HepG2 (cell line): ENCODE results near the gene IL24. TPM values are rescaled to one million over a fixed set of nuclear protein-coding genes. Genes with fewer than 3 reads are reported as not detected.

Source experiments
- ATAC-seq: fragments of 200-7000 bp; cut with Tn5 transposase; 3 replicates; pipeline ENCODE4 v1.9.1; 2020; ENCODE audit warnings: mild to moderate bottlenecking, moderate library complexity
- BruUV-seq: library from RNA; stranded (reverse); fragments of 400-500 nt; replicated peaks from 2 replicates; lab custom pipeline; 2021; lab: Mats Ljungman, UMichigan
- CTCF ChIA-PET: fragments of 300-600 bp; formaldehyde crosslinking; extraction: SDS; loops from one replicate; lab custom pipeline; 2021; ENCODE audit warnings: low total read pairs, inconsistent platforms, low intra/inter-chr PET ratio; lab: Yijun Ruan, JAX
- POLR2A ChIA-PET: fragments of 350-600 bp; sonication (Branson Sonifier 250); formaldehyde crosslinking; loops from one replicate; lab custom pipeline; 2020; ENCODE audit warnings: antibody characterized with exemption, inconsistent platforms; lab: Yijun Ruan, JAX
- DNase-seq: peaks from one replicate; pipeline ENCODE4 v3.0.0-alpha.2; 2015; ENCODE audit warnings: low spot score
- FAIRE-seq: peaks from 3 replicates; lab custom pipeline; 2011; peaks lifted over from hg19 to GRCh38; lab: Jason Lieb, UNC
- H2AFZ ChIP-seq: one replicate; pipeline ENCODE4 v1.6.1; 2011; ENCODE audit warnings: low read length, inconsistent platforms
- H3K27ac ChIP-seq: fragments of 300-600 bp; 3 replicates; pipeline ENCODE4 v1.8.0; 2011; ENCODE audit warnings: mixed run types, mild to moderate bottlenecking, mixed read lengths, low read length, inconsistent platforms; ENCODE audit not compliant: insufficient read depth; ENCODE audit errors: extremely low read length
- H3K27me3 ChIP-seq, 2 experiments: fragments of 200-600 bp in 1 of 2; 2 replicates in 1 of 2; 3 replicates in 1 of 2; pipeline versions ENCODE4 v1.6.0 to v1.8.0; 2011; ENCODE audit warnings: low read length in 2 of 2, mild to moderate bottlenecking in 2 of 2, moderate library complexity in 2 of 2, inconsistent platforms in 1 of 2; ENCODE audit not compliant: insufficient read depth in 2 of 2, control insufficient read depth in 1 of 2
- H3K36me3 ChIP-seq, 2 experiments: fragments of 200-600 bp in 1 of 2; replicated peaks in 1 of 2; 2 replicates in 1 of 2; 3 replicates in 1 of 2; pipeline versions ENCODE4 v1.5.1 to v1.8.0; 2011; ENCODE audit warnings: low read length in 2 of 2, inconsistent platforms in 1 of 2; ENCODE audit not compliant: insufficient read depth in 2 of 2, control insufficient read depth in 1 of 2
- H3K4me1 ChIP-seq: 2 replicates; pipeline ENCODE4 v1.5.1; 2012; ENCODE audit warnings: low read length, inconsistent platforms; ENCODE audit not compliant: insufficient read depth
- H3K4me2 ChIP-seq: 2 replicates; pipeline ENCODE4 v1.6.0; 2011; ENCODE audit warnings: low read depth, low read length, inconsistent platforms
- H3K4me3 ChIP-seq, 3 experiments: fragments of 200-600 bp in 1 of 3; sonication (generic), shearing (Covaris generic) in 1 of 3; replicated peaks in 1 of 3; 2 replicates each; pipeline ENCODE4 v1.5.1; 2011 to 2016; ENCODE audit warnings: low read length in 3 of 3, inconsistent platforms in 2 of 3, low read depth in 2 of 3, mild to moderate bottlenecking in 2 of 3, control low read depth in 1 of 3, mixed read lengths in 1 of 3; ENCODE audit not compliant: insufficient read depth in 1 of 3
- H3K79me2 ChIP-seq: one replicate; pipeline ENCODE4 v1.6.1; 2011; ENCODE audit warnings: low read length, inconsistent platforms; ENCODE audit not compliant: insufficient read depth
- H3K9ac ChIP-seq: 2 replicates; pipeline ENCODE4 v1.6.0; 2011; ENCODE audit warnings: mild to moderate bottlenecking, low read depth, low read length, inconsistent platforms; ENCODE audit not compliant: insufficient read depth
- H3K9me3 ChIP-seq: 2 replicates; pipeline ENCODE4 v1.5.1; 2012; ENCODE audit warnings: mild to moderate bottlenecking, low read length
- H4K20me1 ChIP-seq: 2 replicates; pipeline ENCODE4 v1.6.0; 2011; ENCODE audit warnings: inconsistent platforms, mild to moderate bottlenecking, low read length, moderate library complexity; ENCODE audit not compliant: insufficient read depth
- CHD2 ChIP-seq: IDR thresholded peaks from 2 replicates; pipeline ENCODE4 v1.6.1; 2011; ENCODE audit warnings: low read depth, low read length, improper control_type of control experiment
- CREB3 ChIP-seq: sonication (generic); formaldehyde crosslinking; IDR thresholded peaks from 2 replicates; pipeline ENCODE4 v1.5.0; 2020; ENCODE audit warnings: missing genetic modification reagents
- HNRNPH1 ChIP-seq: fragments of 200-400 bp; formaldehyde crosslinking; optimal IDR thresholded peaks from 2 replicates; pipeline ENCODE3; 2017; ENCODE audit warnings: mild to moderate bottlenecking, low read depth, low read length
- HNRNPUL1 ChIP-seq: fragments of 200-400 bp; formaldehyde crosslinking; IDR thresholded peaks from 2 replicates; pipeline ENCODE4 v1.6.1; 2017; ENCODE audit warnings: low read depth, mild to moderate bottlenecking, low read length, moderate library complexity
- POLR2G ChIP-seq: fragments of 200-400 bp; formaldehyde crosslinking; IDR thresholded peaks from 2 replicates; pipeline ENCODE4 v1.6.1; 2018; ENCODE audit warnings: mild to moderate bottlenecking, low read depth, low read length, moderate library complexity
- SNRNP70 ChIP-seq: fragments of 200-400 bp; formaldehyde crosslinking; IDR thresholded peaks from 2 replicates; pipeline ENCODE4 v1.6.1; 2017; ENCODE audit warnings: mild to moderate bottlenecking, low read depth, low read length, moderate library complexity
- ZNF232 ChIP-seq: sonication (generic); formaldehyde crosslinking; IDR thresholded peaks from 2 replicates; pipeline ENCODE4 v1.4.0; 2020; ENCODE audit warnings: missing genetic modification reagents, borderline replicate concordance
- ZNF530 ChIP-seq: sonication (generic); formaldehyde crosslinking; IDR thresholded peaks from 2 replicates; pipeline ENCODE4 v1.5.0; 2020; ENCODE audit warnings: low read depth, mild to moderate bottlenecking, missing genetic modification reagents
- ZNF724P ChIP-seq: sonication (generic); formaldehyde crosslinking; IDR thresholded peaks from 2 replicates; pipeline ENCODE4 v1.8.0; 2022; ENCODE audit warnings: missing genetic modification reagents, borderline replicate concordance
- ZNF773 ChIP-seq: sonication (generic); formaldehyde crosslinking; IDR thresholded peaks from 2 replicates; pipeline ENCODE4 v1.4.0; 2020; ENCODE audit warnings: missing genetic modification reagents, borderline replicate concordance
- WGBS: methylation state at CpG from one replicate; pipeline ENCODE4 v1.1.6; 2017; ENCODE audit warnings: low lambda C conversion rate; 5-methylcytosine and 5-hydroxymethylcytosine counted together
- in situ Hi-C: cut with HindIII; loops from 2 replicates; pipeline ENCODE4 v1.10.0; 2017; ENCODE audit warnings: low pct_unique_long_range_greater_than_20kb; ENCODE audit not compliant: extremely low pct_ligation_motif_present
- intact Hi-C: fragments of 100-400 bp; cut with micrococcal nuclease; formaldehyde crosslinking; loops from one replicate; pipeline ENCODE4 v1.10.0; 2022; ENCODE audit not compliant: unreplicated experiment
- polyA plus RNA-seq, 8 experiments: library from polyadenylated mRNA; depleted of rRNA in 3 of 8; stranded (reverse) in 7 of 8; unstranded in 1 of 8; fragments of >200 nt; fragmentation: Illumina TruSeq in 4 of 8; extraction: Trizol in 4 of 8; gene quantifications; 2 replicates each; pipeline versions ENCODE4 v1.2.1 to v1.2.3, GENCODE V29; 2011 to 2016; ENCODE audit warnings: low read depth in 4 of 8, missing spikeins in 1 of 8, mixed read lengths in 1 of 8; ENCODE audit not compliant: insufficient read depth in 1 of 8
- total RNA-seq, 5 experiments: library from RNA; depleted of rRNA; stranded (reverse); fragments of >200 nt; fragmentation: Illumina TruSeq; extraction: Trizol; gene quantifications; 2 replicates each; pipeline ENCODE4 v1.2.3, GENCODE V29; 2016; ENCODE audit warnings: low read depth in 1 of 5
- TF ChIP-seq, protein P1 (sequence below): sonication (generic); formaldehyde crosslinking; IDR thresholded peaks from 2 replicates; pipeline ENCODE4 v1.4.0; 2020; ENCODE audit warnings: mild to moderate bottlenecking, missing genetic modification reagents, borderline replicate concordance
- TF ChIP-seq, protein P2 (sequence below): sonication (generic); formaldehyde crosslinking; IDR thresholded peaks from 2 replicates; pipeline ENCODE4 v1.4.0; 2020; ENCODE audit warnings: missing genetic modification reagents

Gene IL24
- total and polyA plus RNA-seq, 2 of the 13 experiments (the other 11 are each of a cell fraction or from before 2014, with no cell fraction given), result not detected

GRCh38 chr1:206895837-206896242 lies 1.4 kb upstream of the IL24 start:
- Histone ChIP-seq H2AFZ (no peak overlapping the region), H3K79me2 (no peaks in the 10 kb centered on the region), H3K9me3 (no peaks in the 10 kb centered on the region), H3K27ac (no peak overlapping the region), H3K9ac (no peak overlapping the region), H3K27me3 (peaks cover 1 to 47% of the 10 kb centered on the region in 2 experiments; a peak in 3 of 5 replicates), H3K4me3 (no peak overlapping the region), H3K36me3 (no peaks in the 10 kb centered on the region), H3K4me2 (no peak overlapping the region), H3K4me1 (no peaks in the 10 kb centered on the region), H4K20me1 (no peaks in the 10 kb centered on the region)
- no peak for DNase-seq
- FAIRE-seq, result no peak
- WGBS, result 0% methylated on average over 3 of the region's 3 CpGs
- intact Hi-C loops, result no loop called here
- POLR2A ChIA-PET, result no interaction called here
- in situ Hi-C loops, result no loop called here
- CTCF ChIA-PET, result no interaction called here
- ATAC-seq, result no peak
- BruUV-seq, result no TSS peak
- TF ChIP-seq CREB3 (no peak), HNRNPH1 (no peak), HNRNPUL1 (no peak), SNRNP70 (no peak), ZNF773 (no peak), POLR2G (no peak), ZNF530 (CRISPR knock-in tag) (no peak), ZNF232 (no peak), ZNF724P (no peak), CHD2 (no peak)
- TF ChIP-seq, protein P1, sequence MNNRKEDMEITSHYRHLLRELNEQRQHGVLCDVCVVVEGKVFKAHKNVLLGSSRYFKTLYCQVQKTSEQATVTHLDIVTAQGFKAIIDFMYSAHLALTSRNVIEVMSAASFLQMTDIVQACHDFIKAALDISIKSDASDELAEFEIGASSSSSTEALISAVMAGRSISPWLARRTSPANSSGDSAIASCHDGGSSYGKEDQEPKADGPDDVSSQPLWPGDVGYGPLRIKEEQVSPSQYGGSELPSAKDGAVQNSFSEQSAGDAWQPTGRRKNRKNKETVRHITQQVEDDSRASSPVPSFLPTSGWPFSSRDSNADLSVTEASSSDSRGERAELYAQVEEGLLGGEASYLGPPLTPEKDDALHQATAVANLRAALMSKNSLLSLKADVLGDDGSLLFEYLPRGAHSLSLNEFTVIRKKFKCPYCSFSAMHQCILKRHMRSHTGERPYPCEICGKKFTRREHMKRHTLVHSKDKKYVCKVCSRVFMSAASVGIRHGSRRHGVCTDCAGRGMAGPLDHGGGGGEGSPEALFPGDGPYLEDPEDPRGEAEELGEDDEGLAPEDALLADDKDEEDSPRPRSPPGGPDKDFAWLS (CRISPR knock-in tag), result no peak
- TF ChIP-seq, protein P2, sequence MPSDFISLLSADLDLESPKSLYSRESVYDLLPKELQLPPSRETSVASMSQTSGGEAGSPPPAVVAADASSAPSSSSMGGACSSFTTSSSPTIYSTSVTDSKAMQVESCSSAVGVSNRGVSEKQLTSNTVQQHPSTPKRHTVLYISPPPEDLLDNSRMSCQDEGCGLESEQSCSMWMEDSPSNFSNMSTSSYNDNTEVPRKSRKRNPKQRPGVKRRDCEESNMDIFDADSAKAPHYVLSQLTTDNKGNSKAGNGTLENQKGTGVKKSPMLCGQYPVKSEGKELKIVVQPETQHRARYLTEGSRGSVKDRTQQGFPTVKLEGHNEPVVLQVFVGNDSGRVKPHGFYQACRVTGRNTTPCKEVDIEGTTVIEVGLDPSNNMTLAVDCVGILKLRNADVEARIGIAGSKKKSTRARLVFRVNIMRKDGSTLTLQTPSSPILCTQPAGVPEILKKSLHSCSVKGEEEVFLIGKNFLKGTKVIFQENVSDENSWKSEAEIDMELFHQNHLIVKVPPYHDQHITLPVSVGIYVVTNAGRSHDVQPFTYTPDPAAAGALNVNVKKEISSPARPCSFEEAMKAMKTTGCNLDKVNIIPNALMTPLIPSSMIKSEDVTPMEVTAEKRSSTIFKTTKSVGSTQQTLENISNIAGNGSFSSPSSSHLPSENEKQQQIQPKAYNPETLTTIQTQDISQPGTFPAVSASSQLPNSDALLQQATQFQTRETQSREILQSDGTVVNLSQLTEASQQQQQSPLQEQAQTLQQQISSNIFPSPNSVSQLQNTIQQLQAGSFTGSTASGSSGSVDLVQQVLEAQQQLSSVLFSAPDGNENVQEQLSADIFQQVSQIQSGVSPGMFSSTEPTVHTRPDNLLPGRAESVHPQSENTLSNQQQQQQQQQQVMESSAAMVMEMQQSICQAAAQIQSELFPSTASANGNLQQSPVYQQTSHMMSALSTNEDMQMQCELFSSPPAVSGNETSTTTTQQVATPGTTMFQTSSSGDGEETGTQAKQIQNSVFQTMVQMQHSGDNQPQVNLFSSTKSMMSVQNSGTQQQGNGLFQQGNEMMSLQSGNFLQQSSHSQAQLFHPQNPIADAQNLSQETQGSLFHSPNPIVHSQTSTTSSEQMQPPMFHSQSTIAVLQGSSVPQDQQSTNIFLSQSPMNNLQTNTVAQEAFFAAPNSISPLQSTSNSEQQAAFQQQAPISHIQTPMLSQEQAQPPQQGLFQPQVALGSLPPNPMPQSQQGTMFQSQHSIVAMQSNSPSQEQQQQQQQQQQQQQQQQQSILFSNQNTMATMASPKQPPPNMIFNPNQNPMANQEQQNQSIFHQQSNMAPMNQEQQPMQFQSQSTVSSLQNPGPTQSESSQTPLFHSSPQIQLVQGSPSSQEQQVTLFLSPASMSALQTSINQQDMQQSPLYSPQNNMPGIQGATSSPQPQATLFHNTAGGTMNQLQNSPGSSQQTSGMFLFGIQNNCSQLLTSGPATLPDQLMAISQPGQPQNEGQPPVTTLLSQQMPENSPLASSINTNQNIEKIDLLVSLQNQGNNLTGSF, result no peak
